ENCODE results near the gene STON1.
"Not testable (repeated sequence)": the region's sequence is repeated elsewhere in the genome, so short reads cannot be mapped to it uniquely, and the experiment has no call there.

Gene STON1

DNA sequence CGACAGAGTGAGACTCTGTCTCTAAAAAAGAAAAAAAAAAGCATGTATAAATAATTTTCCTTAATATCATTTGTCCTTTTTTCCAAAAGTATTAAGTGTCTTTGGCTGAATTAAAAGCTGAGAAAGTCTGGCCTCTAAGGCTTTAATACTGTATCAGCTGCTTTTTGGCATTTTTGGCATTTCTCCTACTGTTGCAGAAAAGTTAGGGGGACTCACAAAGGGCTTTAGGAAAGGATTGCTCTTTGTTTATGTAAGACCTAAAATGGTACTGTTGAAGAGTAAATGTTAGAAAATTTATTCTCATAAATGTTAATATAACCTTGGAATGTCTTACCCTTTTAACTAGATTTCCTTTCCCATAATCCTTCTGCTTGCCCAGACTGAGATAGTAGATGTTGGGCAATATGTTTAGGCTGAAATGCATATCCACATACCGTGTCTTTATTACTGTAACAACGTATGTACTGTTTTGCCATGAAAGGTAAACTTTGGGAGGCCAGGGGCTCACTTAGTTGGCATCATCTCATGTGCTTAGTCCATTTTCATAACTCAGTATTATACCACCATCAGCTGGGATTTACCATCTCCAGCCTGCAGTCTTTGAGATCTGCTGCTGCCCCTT, 18.0 kb upstream of the STON1 start:
- no peak for TF ChIP-seq CTCF (IDR thresholded peaks at IDR 0.05; ENCODE audit: control extremely low read depth, extremely low read depth, low read depth, missing control alignments)
- ChIA-PET POLR2A (interaction anchor here (0.6 kb wide), 1 partner anchor 1752 kb away, joined by 3 read pairs; no protein-coding TSS in a partner anchor), CTCF (interaction anchor here (1.5 kb wide), 1 partner anchor 13 kb away, joined by 3 read pairs; no protein-coding TSS in a partner anchor)
- DNase-seq (ENCODE audit: extremely low spot score) = no peak

- no peak for TF ChIP-seq CTCF (IDR thresholded peaks at IDR 0.05; ENCODE audit: control extremely low read depth, extremely low read depth, low read depth, missing control alignments)
- no peak for DNase-seq (ENCODE audit: extremely low spot score)
- POLR2A ChIA-PET = interaction anchor here (0.6 kb wide), 1 partner anchor 177 kb away, joined by 3 read pairs; no protein-coding TSS in a partner anchor
- CTCF ChIA-PET = interaction anchor here (0.9 kb wide), 1 partner anchor 19 kb away, joined by 3 read pairs; no protein-coding TSS in a partner anchor
Measured at GRCh38 chr2:48512571-48512970, 17.4 kb upstream of the STON1 start.

DNA sequence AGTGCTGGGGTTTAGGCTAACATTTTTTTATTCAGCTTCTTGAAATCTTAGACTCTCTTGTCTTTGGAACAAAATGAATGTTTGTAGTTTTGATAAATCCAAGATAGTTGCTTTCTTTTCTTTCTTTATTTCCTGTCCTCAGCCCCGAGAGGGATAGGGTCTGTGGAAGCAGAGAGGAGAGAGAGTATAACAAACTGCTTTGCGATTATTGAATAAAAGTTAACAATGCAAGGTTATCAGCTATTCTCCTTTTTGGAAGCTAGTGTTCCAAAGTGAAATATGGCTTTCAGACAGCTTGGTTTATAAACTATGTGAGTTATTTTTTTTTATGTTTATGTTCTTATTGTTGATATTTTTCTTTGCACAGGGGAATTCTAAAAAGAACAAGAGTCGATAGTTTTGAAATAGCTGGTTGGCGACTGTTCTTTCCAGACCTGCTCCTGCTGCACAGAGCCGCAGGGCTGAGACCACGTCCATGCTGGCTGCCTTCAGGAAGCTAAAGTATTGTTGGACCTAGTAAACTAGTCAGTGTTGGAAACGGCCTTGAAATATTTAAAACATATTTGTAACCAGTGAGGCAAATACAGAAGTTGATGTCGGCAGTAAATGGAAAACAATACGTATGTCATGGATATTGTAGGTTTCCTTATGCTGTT, 15.5 kb upstream of the STON1 start:
- TF ChIP-seq CTCF (IDR thresholded peaks at IDR 0.05; ENCODE audit: control extremely low read depth, extremely low read depth, low read depth, missing control alignments) = no peak
- ChIA-PET CTCF (no interaction called here), POLR2A (no interaction called here)
- no peak for DNase-seq (ENCODE audit: extremely low spot score)

DNA sequence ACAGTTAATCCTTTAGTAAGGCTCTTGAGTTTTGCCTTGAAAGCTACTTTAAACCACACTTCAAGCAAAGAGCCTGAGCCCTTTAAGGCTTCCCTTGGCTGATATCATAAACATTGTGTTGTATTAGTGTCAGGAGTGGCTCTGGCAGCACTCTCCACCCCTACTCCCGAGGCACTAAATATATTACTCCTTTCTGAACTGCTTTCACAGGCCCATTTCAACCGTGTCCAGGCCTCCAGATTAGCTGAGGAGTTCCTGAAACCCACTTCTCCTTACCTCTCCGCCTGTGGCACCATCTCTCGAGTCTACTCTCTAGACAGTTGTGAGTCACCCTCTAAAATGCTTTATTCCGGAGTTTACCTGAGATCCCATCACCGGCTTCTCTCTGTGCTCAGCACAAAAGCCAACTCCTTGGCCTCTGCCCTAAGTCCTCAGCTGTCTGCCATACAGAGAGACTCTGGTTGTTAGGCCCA, 14.4 kb upstream of the STON1 start:
- ChIA-PET CTCF (no interaction called here), POLR2A (no interaction called here)
- no peak for TF ChIP-seq CTCF (IDR thresholded peaks at IDR 0.05; ENCODE audit: control extremely low read depth, extremely low read depth, low read depth, missing control alignments)
- DNase-seq (ENCODE audit: extremely low spot score) = no peak

DNA sequence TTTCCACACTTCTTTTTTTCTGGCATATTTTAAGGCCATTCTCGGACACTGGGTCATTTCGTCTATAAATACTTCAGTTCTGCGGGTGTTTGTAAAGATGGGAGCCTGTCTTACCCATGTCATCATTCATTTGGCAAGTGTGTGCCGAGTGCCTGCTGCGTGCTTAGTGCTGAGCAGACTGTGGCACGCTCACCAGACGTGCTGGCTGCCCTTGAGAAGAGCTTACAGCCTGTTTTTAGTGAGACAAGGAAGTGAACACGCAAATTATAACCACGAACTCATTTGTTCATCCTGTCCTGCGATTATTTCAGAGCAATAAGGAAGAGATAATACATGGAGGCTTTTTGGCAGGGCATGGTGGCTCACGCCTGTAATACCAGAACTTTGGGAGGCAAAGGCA, 10.4 kb upstream of the STON1 start:
- TF ChIP-seq CTCF (IDR thresholded peaks at IDR 0.05; ENCODE audit: control extremely low read depth, extremely low read depth, low read depth, missing control alignments) = no peak
- POLR2A ChIA-PET = no interaction called here
- CTCF ChIA-PET = interaction anchor here (1.5 kb wide), 1 partner anchor 9 kb away, joined by 3 read pairs; no protein-coding TSS in a partner anchor

DNA sequence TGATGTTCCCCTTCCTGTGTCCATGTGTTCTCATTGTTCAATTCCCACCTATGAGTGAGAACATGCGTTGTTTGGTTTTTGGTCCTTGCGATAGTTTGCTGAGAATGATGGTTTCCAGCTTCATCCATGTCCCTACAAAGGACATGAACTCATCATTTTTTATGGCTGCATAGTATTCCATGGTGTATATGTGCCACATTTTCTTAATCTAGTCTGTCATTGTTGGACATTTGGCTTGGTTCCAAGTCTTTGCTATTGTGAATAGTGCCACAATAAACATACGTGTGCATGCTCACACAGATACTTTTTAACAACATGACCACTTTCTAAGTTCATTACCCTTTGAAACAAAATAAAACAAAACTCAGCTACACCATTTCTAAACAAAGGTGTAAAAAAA, 5.2 kb upstream of the STON1 start:
- POLR2A ChIA-PET; DNase-seq (ENCODE audit: extremely low spot score): not testable (repeated sequence)
- CTCF ChIA-PET = interaction anchor here (2.0 kb wide), 1 partner anchor 11 kb away, joined by 7 read pairs; no protein-coding TSS in a partner anchor

More for the DNA sequence above, 10.4 kb upstream of the STON1 start:
- no peak for DNase-seq (ENCODE audit: extremely low spot score)
